LoVo (cell line): ENCODE measurements around the gene PDLIM1.

Experiments
- DNase-seq: peaks from one replicate; pipeline ENCODE4 v3.0.0-alpha.2; 2016; ENCODE audit warnings: low spot score

PDLIM1 gene

DNA sequence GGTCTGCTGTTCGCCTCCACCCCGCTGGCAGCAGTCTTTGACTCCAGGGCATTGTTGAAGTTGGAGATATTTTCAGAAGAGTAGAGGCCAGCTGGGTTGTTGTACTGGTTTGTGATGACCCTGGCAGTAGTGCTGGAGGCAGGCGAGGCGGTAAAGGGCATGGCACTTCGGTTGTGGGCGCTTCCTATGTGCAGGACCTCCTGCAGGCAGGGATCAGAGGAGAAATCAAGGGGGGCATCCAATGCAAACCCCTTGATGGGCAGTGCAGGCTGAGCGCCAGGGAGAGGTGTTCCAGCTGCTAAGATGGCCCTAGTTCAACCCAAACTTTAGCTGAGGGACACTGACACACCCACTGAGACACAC is 27.0 kb downstream of the PDLIM1 start:
- no peak for DNase-seq

DNA sequence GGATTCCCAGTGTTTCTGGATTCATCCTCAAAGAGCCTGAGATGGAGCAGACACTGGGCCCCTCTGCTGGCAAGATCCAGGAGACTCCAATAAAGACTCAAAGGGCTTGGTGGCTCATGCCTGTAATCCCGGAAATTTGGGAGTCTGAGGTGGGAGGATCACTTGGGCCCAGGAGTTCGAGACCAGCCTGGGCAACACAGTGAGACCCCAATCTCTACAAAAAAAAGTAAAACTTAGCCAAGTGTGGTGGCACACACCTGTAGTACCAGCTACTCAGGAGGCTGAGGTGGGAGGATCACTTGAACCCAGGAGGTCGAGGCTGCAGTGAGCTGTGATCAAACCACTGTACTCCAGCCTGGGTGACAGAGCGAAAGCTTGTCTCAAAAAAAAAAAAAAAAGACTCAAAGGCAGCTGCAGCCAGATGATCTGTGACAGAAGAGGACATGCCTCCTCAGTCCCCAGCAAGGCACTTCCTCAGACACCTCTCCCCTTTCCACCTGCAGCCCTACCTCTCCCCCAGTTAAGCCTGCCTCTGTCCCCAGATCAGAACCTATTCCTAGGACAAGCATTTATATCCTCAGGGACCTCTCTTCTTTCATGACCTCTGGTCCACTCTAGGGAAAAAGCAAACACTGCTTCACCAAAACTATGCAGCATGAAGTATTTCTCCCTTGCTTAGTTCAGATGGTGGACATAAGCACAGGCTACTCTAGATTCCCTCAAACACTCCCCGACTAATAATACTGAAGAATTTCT is 27.9 kb downstream of the PDLIM1 start:
- DNase-seq: no peak

DNA sequence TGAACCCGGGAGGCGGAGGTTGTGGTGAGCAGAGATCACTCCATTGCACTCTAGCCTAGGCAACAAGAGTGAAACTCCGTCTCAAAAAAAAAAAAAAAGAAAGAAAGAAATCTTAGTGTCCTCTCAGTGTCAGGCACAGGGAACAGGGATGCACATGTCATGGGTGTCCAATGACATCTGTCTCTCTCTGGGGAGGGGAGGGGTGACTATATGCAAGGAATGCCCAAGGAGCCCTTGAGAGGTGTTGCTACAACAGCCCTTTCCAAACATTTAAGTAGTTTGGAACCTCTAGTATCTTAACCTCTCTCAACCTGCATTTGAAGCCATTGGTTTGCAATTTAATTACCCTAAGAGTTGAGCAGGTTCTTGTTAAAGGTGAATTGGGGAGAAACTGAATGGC is 28.9 kb downstream of the PDLIM1 start:
- no peak for DNase-seq

DNA sequence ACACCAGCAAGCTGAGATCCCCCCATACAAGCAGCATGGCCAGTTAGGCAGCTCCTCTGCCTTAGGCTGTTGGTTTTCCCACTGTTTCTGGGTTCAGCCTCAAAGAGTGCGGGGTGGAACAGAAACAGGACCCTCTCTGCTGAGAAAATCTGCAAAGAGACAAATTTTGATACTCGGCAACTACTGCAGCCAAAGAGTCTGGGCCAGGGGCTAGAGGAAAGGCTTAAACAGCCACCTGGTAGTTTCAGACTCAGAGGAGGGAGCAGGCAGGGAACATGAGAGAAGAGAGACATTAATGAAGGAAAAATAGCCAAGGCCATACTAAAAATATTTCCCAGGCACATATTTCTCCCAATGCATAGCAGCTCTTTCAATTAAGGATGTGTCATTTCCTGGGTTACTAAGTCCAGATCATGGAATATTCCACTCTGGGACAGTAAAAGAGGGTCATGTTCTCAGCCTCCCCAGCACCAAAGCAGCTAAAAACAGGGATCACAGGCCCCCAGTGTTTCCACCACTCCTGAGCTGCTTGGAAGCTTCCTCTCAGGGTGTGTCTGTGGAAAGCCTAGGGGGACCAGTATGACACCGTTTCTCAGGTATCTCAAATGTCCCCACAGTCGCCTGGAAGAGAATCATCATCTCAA is 29.8 kb downstream of the PDLIM1 start:
- DNase-seq: no peak

DNA sequence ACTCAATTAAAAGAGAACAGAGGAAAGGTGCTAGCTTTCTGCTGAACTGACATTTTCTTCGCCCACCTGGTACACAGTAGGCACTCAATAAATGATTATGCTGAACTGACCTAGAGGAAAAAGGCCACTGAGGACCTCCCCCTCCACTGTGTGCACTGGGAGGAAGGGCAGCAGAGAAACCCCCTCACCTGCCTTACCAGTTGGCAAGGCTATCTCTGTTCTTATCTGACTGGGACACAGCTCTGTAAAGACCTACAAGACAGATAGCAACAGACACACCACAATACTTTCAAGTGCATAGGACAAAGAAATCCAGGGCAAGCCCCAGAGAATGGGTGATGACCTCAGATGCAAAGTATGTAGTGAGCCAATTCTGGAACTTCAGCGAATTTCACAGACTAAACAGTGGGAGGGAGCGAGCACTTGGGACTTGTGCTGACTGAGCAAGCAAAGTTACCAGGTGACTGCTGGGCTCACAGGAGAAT is 30.4 kb downstream of the PDLIM1 start:
- no peak for DNase-seq

DNA sequence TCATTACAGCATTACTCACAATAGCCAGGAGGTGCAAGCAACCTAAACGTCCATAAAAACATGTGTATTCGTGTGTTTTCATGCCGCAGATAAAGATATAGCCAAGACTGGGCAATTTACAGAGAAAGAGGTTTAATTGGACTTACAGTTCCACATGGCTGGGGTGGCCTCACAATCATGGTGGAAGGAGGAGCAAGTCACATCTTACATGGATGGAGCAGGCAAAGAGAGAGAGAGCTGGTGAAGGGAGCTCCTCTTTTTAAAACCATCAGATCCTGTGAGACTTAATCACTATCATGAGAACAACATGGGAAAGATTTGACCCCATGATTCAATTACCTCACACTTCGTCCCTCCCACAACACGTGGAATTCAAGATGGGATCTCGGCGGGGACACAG is 33.0 kb downstream of the PDLIM1 start:
- DNase-seq: no peak

DNA sequence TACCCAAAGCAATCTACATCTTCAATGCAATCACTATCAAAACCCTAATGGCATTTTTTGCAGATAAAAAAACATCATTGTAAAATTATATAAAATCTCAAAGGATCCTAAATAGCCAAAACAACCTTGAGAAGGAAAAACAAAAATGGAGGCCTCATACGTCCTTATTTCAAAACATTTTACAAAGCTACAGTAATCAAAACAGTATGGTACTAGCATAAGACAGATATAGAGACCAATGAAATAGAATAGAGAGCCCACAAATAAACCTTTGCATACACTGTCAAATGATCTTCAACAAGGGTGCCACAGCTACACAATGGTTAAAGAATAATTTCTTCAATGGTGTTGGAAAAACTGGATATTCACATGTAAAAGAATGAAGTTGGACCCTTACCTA is 34.5 kb downstream of the PDLIM1 start:
- DNase-seq: no peak

DNA sequence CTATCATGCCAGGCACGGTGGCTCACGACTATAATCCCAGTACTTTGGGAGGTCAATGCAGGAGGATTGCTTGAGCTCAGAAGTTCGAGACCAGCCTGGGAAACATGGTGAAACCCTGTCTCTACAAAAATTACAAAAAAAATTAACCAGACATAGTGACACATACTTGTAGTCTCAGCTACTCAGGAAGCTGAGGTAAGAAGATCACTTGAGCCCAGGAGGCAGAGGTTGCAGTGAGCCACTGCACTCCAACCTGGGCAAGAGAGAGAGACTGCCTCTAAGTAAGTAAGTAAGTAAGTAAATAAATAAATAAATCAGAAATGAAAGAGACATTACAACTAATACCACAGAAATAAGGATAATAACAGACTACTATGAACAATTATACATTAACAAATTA is 36.2 kb downstream of the PDLIM1 start:
- no peak for DNase-seq

DNA sequence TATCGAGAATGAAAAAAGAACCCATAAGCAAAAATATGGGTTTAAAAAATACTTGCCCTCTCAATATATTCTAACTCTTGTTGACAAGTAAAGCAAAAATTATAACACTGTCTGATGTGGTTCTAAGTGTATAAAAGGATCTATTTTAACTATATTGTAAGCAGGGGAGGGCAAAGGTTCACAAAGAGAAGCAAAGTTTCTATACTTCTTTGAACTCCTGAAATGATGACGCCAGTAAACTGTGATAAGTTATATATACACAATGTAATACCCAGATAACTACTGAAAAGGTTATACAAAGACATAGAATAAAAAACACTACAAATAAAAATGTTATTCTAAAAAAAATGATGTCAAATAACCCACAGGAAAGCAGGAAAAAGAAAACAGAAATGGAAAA is 37.1 kb downstream of the PDLIM1 start:
- no peak for DNase-seq

DNA sequence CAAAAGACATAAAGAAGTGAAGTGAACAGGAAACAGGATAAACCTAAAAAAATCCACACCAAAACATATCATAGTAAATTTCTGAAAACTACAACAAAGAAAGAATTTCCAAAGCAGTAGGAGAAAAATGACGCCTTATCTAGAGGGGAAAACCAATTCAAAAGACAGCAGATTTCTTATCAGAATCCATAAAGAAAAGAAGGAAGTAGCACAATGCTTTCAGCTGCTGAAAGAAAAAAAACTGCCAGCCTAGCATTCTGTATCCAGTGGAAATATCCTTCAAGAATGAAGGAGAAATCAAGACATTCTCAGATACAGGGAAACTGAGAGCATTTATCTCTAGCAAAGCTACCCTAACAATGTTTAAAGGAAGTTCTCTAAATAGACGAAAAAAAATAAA is 37.8 kb downstream of the PDLIM1 start:
- no peak for DNase-seq

DNA sequence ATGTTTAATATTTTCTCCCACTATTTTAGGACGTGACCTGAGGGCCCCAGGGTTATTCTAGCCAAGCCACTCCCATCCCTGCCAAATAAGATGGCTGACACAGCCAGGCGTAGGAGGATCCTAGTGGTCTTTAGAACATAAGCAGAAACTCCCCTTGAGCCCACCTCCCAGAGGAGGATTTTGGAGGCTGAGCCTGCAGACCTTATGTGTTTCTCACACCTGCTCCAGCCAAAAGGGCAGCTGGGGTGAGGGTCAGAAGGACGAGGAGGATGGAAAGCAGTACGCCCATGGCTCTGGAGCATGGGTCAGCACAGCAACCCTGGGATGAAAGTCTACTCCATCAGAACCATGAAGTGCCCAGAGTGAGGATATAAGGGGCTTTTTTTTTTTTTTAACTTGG is 39.9 kb downstream of the PDLIM1 start:
- DNase-seq: no peak

DNA sequence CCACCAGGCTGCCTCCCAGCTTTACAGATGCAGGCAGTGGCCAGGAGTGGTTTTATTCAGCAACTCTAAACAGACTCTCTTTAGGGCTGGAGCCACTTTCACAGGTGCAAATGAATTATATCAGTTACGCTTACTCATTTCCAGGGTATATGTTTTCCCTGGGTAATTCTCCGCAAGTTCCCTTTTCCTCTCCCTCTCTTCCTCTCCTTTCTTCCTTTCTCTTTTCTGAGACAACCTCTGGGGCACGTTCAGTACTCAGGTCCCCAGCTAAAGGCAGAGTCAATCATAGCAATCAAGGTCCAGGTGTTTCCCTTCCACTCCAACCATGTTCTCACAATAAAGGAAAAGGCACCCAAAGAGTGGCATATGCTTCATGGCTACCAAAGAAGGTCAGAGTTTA is 41.3 kb downstream of the PDLIM1 start:
- no peak for DNase-seq

DNA sequence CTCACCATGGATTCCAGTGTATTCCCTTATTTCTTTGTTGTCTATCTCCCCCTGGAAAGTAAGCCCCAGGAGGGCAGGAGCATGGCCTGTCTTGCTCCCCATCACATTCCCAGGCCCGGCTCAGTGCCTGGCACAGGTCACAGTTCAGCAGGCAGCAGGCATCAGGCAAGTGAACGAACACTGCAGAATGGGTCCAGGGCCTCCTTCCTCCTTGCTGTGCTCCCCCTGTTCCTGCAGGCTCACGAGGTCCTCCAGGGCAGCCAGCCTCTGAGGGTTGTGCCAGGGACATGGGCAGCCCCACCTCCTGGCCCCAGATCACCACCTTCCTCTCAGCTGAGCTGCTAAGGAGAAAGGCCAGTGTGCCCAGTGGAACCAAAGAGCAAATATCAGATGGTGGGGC is 41.8 kb downstream of the PDLIM1 start:
- DNase-seq: no peak

DNA sequence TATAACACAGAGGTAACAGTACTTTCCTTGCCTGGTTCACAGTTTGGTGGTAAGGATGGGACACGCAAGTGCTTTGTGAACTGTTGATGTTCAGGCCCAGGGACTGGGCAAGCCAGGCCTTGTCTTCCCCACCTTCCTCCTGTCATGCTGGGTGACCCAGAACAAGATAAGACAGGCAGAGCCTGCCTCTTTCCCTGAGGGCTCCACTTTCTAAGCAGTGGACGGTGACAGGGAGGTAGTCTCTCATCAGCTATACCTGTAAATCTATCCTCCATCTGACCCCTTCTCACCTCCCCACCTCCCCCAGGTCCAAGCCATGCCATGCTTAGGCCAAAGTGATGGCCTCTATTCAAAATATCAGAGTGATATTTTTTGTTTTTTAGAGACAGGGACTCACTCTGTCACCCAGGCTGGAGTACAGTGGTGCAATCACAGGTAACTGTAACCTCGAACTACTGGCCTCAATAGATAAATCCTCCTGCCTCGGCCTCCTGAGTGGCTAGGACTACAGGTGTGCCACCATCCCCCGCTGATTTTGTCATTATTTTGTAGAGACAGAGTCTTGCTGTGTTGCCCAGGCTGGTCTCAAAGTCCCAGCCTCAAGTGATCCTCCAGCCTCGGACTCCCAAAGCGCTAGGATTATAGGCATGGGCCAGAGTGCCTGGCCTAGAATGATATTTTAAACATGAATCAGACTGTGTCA is 42.8 kb downstream of the PDLIM1 start:
- no peak for DNase-seq

DNA sequence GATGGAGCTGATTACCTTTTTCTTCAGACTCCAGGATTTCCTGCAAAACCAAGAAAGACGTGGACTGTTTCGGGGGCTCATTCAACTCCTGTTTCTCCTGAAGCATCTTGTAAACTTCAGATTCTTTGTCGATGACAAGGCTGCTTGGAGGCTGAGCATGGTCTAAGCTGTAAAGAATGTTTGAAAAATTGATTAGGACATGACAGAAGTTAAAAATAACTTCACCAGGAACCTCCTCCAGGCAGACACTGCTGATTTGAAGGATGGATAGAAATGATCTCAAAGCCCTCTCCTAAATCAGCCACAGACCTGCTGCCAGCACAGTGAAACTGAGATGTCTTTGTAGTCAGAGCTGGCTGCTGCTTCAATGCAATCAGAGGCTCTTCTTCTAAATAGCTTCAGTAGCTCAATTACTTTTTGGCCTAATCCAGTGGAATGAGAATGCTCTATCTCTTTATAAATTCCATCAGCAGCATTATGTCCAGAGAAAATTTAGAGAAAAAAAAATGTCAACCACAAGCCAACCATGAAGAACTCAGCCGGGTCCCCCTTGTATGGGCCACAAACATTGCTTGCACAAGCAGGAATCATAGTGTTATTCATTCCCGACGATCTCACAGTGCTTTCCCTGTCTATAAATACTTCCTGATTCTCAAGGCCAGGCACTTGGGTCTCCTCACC is 43.5 kb downstream of the PDLIM1 start:
- no peak for DNase-seq

DNA sequence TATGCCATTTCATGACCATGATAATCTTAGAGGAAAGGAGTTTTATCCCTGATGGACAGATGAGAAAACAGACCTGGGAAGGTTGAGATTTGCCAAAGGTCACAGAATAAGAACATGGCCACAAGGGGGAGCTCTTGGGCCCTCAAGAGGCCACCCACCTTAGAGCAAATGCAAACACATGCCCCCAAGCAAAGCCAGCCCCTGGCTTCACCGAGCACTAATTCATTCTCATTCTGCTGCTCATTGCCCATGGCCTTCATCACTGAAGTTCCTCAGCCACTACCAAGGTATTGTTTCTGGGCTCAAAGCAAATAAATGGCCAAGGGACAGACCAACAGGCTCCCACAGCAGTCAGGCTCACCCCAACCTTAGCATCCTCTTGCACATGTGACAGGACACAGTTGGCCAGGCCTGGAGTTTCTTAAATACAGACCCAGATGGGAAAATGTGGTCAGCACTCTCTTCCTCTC is 44.2 kb downstream of the PDLIM1 start:
- DNase-seq: peak; percentile 66

DNA sequence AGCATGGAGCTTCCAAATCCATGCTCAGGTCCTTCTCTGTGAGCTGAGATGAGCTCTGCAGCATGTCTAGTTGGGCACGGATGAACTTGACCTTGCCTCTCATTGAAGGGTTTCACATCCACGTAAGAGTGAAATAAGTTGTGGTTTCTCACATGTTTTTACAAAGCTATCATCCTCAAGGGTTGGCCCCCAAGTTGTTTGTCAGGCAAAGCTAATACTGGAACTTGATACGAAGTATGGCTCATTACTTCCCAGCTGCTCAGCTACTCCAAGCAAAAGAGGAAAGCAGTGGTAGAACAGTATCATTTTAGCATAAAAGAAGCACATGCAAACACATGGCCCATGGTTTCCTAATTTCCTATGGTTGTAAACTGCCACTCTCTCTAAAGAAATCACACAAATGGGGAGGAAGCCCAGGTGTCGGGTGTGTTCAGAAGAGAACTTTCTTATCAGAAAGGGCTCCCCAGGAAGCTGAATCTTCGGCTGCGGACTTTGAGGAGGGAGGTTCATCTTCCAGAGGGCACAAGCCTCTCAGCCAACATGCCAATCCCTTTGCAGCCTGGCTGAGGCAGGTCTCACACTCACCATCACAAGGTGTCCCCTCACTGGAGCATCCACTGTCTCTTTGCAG is 45.3 kb downstream of the PDLIM1 start:
- DNase-seq: no peak

DNA sequence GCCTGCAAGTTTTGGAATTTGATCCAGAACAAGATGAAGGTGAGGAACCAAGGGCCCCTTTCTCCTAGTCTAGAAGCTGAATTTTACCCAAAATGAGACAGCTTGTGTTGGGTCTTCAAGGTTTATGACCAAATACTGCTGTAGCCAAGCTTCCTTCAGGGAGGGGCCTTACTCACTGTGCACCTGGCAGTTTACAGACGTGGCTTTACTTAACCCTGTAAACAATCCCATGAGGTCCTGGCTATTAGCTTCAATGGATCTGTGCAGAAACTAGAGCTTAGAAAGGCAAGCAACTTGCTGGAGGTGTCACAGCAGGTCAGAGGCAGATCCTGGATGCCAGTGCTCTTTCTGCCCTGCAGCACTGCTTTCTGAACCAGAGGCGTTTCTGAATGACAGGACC is 46.7 kb downstream of the PDLIM1 start:
- DNase-seq: no peak

DNA sequence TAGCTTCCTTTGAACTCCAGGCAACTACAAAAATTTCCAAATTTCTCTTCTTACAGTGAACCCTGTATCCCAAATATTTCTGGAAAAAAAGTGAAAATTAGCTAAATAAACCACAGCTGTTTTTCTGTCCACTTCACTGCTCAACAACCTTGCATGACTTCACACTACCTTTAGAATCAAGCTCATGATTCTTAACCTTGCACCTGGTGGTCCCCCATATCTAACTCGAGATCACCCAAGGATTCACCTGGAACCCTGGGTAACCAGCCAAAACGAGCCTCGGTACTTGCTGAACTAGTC is 47.5 kb downstream of the PDLIM1 start:
- no peak for DNase-seq

DNA sequence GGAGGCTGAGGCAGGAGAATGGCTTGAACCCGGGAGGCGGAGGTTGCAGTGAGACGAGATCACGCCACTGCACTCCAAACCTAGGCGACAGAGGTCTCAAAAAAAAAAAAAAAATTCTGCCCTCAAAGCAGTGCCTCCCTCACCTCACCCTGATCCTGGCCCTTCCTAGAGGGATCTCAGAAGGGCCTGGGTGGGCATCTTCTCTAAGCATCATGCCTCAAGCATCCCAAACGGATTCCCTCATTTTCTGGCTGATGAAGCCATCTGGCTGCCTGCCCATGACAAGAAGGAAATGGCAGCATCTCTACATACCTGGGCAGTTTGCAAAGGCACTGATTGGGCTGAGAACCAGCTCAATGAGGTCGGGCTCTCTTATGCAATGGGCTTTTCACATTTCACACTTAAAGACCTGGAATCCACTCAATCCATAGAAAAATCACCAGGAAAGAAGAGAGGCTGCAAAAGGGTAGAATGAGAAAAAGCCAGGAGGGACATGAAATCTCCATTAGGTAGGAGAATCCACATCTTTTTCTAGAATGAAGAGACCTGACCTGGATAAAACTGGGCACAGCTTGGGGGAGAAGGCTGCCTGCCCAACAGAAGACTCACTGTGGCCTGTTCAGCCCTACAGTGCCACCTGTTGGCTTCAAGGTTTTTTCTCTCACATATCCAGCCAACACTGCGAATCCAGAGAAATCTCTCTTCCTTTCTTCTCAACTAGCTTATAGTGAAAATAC is 48.1 kb downstream of the PDLIM1 start:
- no peak for DNase-seq

DNA sequence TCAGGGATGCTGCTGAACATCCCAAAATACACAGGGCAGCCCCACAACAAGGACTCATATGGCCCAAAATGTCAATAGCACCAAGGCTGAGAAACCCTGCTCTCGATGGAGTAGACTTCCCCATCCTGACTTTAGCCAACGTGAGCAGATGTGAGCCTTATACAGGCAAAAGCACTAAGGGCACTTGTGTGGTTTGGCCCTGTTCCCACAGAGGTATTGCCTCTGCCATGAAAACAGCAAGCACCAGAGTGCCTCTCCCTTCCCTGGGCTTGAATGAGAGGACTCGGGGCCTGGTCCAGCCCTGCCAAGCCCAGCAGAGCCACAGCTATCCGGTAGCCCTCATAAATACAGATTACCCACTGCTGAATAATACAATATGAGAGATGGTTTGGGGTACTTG is 49.3 kb downstream of the PDLIM1 start:
- DNase-seq: no peak

DNA sequence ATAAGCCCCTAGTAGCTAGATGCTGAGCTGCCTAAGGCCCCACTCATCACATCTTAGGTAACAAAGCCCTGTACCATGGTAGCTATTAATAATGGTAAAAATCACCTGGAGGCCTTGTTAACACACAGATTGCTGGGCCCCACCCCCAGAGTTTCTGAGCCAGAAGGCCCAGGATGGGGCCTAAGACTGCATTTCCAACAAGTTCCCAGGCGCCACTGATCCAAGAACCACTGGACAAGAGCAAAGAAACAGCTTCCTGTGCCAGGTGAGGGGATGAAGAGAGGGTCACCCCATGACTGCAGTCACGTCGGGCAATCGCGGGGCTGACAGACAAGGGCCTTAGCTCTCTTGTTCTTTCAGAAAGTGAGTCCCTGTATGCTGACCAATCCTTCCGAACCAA is 50.0 kb downstream of the PDLIM1 start:
- no peak for DNase-seq
